K562 (cell line): Measurements from ENCODE around the gene ZFY. TPM values are rescaled to one million over a fixed set of nuclear protein-coding genes. Genes with fewer than 3 reads are reported as not detected.

ENCODE experiments used
- ATAC-seq: fragments of 200-7000 bp; cut with Tn5 transposase; 3 replicates; pipeline ENCODE4 v1.9.1; 2020; ENCODE audit warnings: moderate library complexity
- BruUV-seq: library from RNA; stranded (reverse); fragments of 400-500 nt; replicated peaks from 2 replicates; lab custom pipeline; 2021; lab: Mats Ljungman, UMichigan
- CTCF ChIA-PET: fragments of 300-600 bp; formaldehyde crosslinking; extraction: SDS; loops from one replicate; lab custom pipeline; 2021; ENCODE audit warnings: low intra/inter-chr PET ratio; lab: Yijun Ruan, JAX
- POLR2A ChIA-PET: fragments of 300-600, 350-650 bp; sonication (Branson Sonifier 250); formaldehyde crosslinking; extraction: SDS; loops from one replicate; lab custom pipeline; 2021; ENCODE audit warnings: antibody characterized with exemption, inconsistent platforms; lab: Yijun Ruan, JAX
- DNase-seq, 4 experiments: peaks; one replicate each; pipeline versions ENCODE4 v3.0.0 to v3.0.0-alpha.2; 2011 to 2018; ENCODE audit warnings: low spot score in 3 of 4, mixed read lengths in 3 of 4; ENCODE audit errors: extremely low read depth in 1 of 4
- FAIRE-seq: peaks from 2 replicates; lab custom pipeline; 2011; peaks lifted over from hg19 to GRCh38; lab: Jason Lieb, UNC
- H2AFZ ChIP-seq: 2 replicates; pipeline ENCODE4 v1.6.0; 2011; ENCODE audit warnings: low read depth, low read length, control low read depth, inconsistent platforms
- H3K27ac ChIP-seq: fragments of 200-600 bp; 3 replicates; pipeline ENCODE4 v1.8.0; 2011; ENCODE audit warnings: low read depth, mild to moderate bottlenecking, control low read depth, inconsistent platforms, low read length, moderate library complexity, mixed read lengths; ENCODE audit errors: extremely low read depth
- H3K27me3 ChIP-seq, 2 experiments: fragments of 300-600 bp in 1 of 2; 2 replicates in 1 of 2; 3 replicates in 1 of 2; pipeline versions ENCODE4 v1.6.0 to v1.8.0; 2011; ENCODE audit warnings: inconsistent platforms in 2 of 2, low read length in 2 of 2, mild to moderate bottlenecking in 1 of 2, mixed read lengths in 1 of 2, moderate library complexity in 1 of 2; ENCODE audit not compliant: control insufficient read depth in 2 of 2, insufficient read depth in 2 of 2
- H3K36me3 ChIP-seq: fragments of 300-600 bp; 3 replicates; pipeline ENCODE4 v1.8.0; 2011; ENCODE audit warnings: mild to moderate bottlenecking, low read length, inconsistent platforms; ENCODE audit not compliant: control insufficient read depth, insufficient read depth
- H3K4me1 ChIP-seq, 2 experiments: fragments of 200-600 bp in 1 of 2; replicated peaks in 1 of 2; 2 replicates in 1 of 2; 3 replicates in 1 of 2; pipeline versions ENCODE4 v1.5.1 to v1.8.0; 2011; ENCODE audit warnings: inconsistent platforms in 2 of 2, low read length in 2 of 2, mild to moderate bottlenecking in 1 of 2, mixed read lengths in 1 of 2, moderate library complexity in 1 of 2; ENCODE audit not compliant: control insufficient read depth in 2 of 2, insufficient read depth in 2 of 2
- H3K4me2 ChIP-seq: 2 replicates; pipeline ENCODE4 v1.6.1; 2011; ENCODE audit warnings: low read length, control low read depth, inconsistent platforms, mixed read lengths; ENCODE audit not compliant: insufficient read depth
- H3K4me3 ChIP-seq: fragments of 200-600 bp; sonication (generic), shearing (Covaris generic); 2 replicates; pipeline ENCODE4 v1.5.1; 2016; ENCODE audit warnings: control low read depth, inconsistent platforms
- H3K79me2 ChIP-seq: fragments of 200-600 bp; 3 replicates; pipeline ENCODE4 v1.8.0; 2011; ENCODE audit warnings: low read length, inconsistent platforms; ENCODE audit not compliant: control insufficient read depth, insufficient read depth
- H3K9ac ChIP-seq, 2 experiments: 2 replicates each; pipeline versions ENCODE4 v1.6.0 to v1.6.1; 2011; ENCODE audit warnings: low read depth in 2 of 2, low read length in 2 of 2, control low read depth in 1 of 2, inconsistent platforms in 1 of 2, mild to moderate bottlenecking in 1 of 2, mixed read lengths in 1 of 2; ENCODE audit not compliant: insufficient read depth in 1 of 2
- H3K9me1 ChIP-seq: one replicate; pipeline ENCODE4 v1.6.0; 2011; ENCODE audit warnings: inconsistent platforms, mild to moderate bottlenecking, low read length, moderate library complexity; ENCODE audit not compliant: control insufficient read depth, insufficient read depth
- H3K9me3 ChIP-seq: replicated peaks from 2 replicates; pipeline ENCODE4 v1.5.1; 2011; ENCODE audit warnings: low read depth, low read length, inconsistent platforms; ENCODE audit not compliant: control insufficient read depth, insufficient read depth
- H4K20me1 ChIP-seq: replicated peaks from 2 replicates; pipeline ENCODE4 v1.6.1; 2011; ENCODE audit warnings: low read length, inconsistent platforms, mixed read lengths; ENCODE audit not compliant: control insufficient read depth, insufficient read depth
- ADNP ChIP-seq: fragments of 200-800 bp; sonication (Bioruptor generic); IDR thresholded peaks from 2 replicates; pipeline ENCODE4 v1.6.1; 2016; ENCODE audit warnings: missing genetic modification characterization, missing compliant biosample characterization
- MYNN ChIP-seq, 2 experiments: sonication (generic); formaldehyde crosslinking in 1 of 2; IDR thresholded peaks; 2 replicates each; pipeline versions ENCODE4 v1.5.0 to v1.6.1; 2016 to 2020; ENCODE audit warnings: antibody characterized with exemption in 1 of 2, missing genetic modification reagents in 1 of 2
- SIX5 ChIP-seq, 2 experiments: IDR thresholded peaks; 2 replicates each; pipeline ENCODE4 v1.6.1; 2011; ENCODE audit warnings: low read length in 2 of 2, borderline replicate concordance in 1 of 2, low read depth in 1 of 2, mild to moderate bottlenecking in 1 of 2, moderate library complexity in 1 of 2; ENCODE audit not compliant: insufficient read depth in 1 of 2
- SP2 ChIP-seq: IDR thresholded peaks from 2 replicates; pipeline ENCODE4 v1.6.1; 2011; ENCODE audit warnings: mild to moderate bottlenecking, low read depth, low read length, moderate library complexity; ENCODE audit not compliant: poor library complexity, severe bottlenecking; ENCODE audit errors: extremely low read depth
- YY1 ChIP-seq, 3 experiments: IDR thresholded peaks; 2 replicates each; pipeline ENCODE4 v1.6.1; 2011; ENCODE audit warnings: low read length in 2 of 3, mild to moderate bottlenecking in 2 of 3, moderate library complexity in 2 of 3, borderline replicate concordance in 1 of 3, control low read depth in 1 of 3, low read depth in 1 of 3; ENCODE audit not compliant: insufficient read depth in 3 of 3, insufficient replicate concordance in 2 of 3, control insufficient read depth in 1 of 3, insufficient read length in 1 of 3; ENCODE audit errors: extremely low read depth in 1 of 3
- WGBS: fragments of 100-300 bp; shearing (Covaris generic); methylation state at CpG from one replicate; pipeline ENCODE4 v1.1.6; 2016; ENCODE audit warnings: low coverage, mixed read lengths; ENCODE audit not compliant: insufficient coverage; ENCODE audit errors: missing lambda C conversion rate; 5-methylcytosine and 5-hydroxymethylcytosine counted together
- in situ Hi-C: fragments of 300-500 bp; cut with MboI; formaldehyde crosslinking; loops from 4 replicates; pipeline ENCODE4 v1.15.0; 2018; ENCODE audit warnings: inconsistent platforms, mixed read lengths
- intact Hi-C: fragments of 100-400 bp; cut with micrococcal nuclease; formaldehyde crosslinking; loops from 2 replicates; pipeline ENCODE4 v1.14.2; 2022
- polyA plus RNA-seq, 8 experiments: library from polyadenylated mRNA; depleted of rRNA in 4 of 8; stranded (reverse) in 5 of 8; unstranded in 3 of 8; fragments of >200 nt; fragmentation: Nextera tagmentation in 2 of 8; fragmentation: Illumina TruSeq in 1 of 8; extraction: Ambion mirVana in 2 of 8; extraction: Trizol in 1 of 8; gene quantifications; 2 replicates each; pipeline versions ENCODE4 v1.2.1 to v1.2.3, GENCODE V29; 2011 to 2014; ENCODE audit warnings: inconsistent platforms in 1 of 8, missing spikeins in 1 of 8
- total RNA-seq, 7 experiments: library from RNA; depleted of rRNA in 6 of 7; stranded (reverse); fragments of >200 nt in 6 of 7; fragmentation: Illumina TruSeq in 2 of 7; extraction: Trizol in 2 of 7; gene quantifications; 2 replicates each; pipeline versions ENCODE4 v1.2.1 to v1.2.3, GENCODE V29; 2011 to 2021; ENCODE audit warnings: low replicate concordance in 1 of 7

ZFY gene
- total and polyA plus RNA-seq, 9 of the 15 experiments (the other 6 are each of a cell fraction or from before 2014, with no cell fraction given) = not detected

DNA sequence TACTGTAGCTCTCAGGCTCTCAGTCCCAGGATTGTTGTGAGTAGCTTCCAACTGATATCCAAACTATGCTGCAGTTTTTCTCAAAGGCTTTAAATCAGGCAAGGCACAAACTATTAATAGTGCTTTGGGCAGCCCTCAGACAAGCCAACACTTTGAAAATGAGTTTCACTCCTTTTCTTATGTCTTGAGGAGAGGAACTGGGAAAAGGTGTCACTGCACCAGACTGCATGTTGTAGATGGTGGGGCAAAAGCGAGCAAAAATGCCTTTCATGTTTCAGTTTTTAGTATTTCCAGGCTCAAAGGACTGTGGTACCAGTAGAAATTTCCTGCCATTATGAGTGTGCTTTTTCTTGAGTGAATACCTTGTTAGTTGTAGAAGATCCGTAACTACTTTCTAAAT lies 39.1 kb upstream of the ZFY start:
- DNase-seq (no peak), FAIRE-seq (no peak), ATAC-seq (no peak)
- H3K9me3 ChIP-seq = no peaks in the 10 kb centered on the region
- no peaks in the 10 kb centered on the region for H4K20me1 ChIP-seq
- H3K9ac ChIP-seq = no peak overlapping the region
- H3K27me3 ChIP-seq = no peaks in the 10 kb centered on the region
- H3K27ac ChIP-seq = no peak overlapping the region
- no peaks in the 10 kb centered on the region for H3K79me2 ChIP-seq
- intact Hi-C loops (no loop called here), in situ Hi-C loops (no loop called here)
- no peak overlapping the region for H3K4me3 ChIP-seq
- TF ChIP-seq SP2 = no peak
- no peak for TF ChIP-seq YY1 (IDR thresholded peaks at IDR 0.05; ENCODE audit: borderline replicate concordance in 1 of 3, control insufficient read depth in 1 of 3, extremely low read depth in 1 of 3, insufficient read depth in 3 of 3, insufficient read length in 1 of 3, insufficient replicate concordance in 2 of 3, low read depth in 1 of 3, low read length in 2 of 3)
- TF ChIP-seq SIX5 (IDR thresholded peaks at IDR 0.05; ENCODE audit: borderline replicate concordance in 1 of 2, insufficient read depth in 1 of 2, low read depth in 1 of 2, low read length in 2 of 2) = no peak
- no peak for TF ChIP-seq MYNN (IDR thresholded peaks at IDR 0.05)
- no peak for TF ChIP-seq MYNN (CRISPR knock-in tag; IDR thresholded peaks at IDR 0.05)
- no peak for TF ChIP-seq ADNP (tag)
- no peak overlapping the region for H2AFZ ChIP-seq
- POLR2A ChIA-PET = no interaction called here
- no TSS peak for BruUV-seq
- no peak overlapping the region for H3K4me2 ChIP-seq
- no peaks in the 10 kb centered on the region for H3K36me3 ChIP-seq
- no peaks in the 10 kb centered on the region for H3K9me1 ChIP-seq
- CTCF ChIA-PET = no interaction called here
- no CpG with 5 or more reads among the region's 2 CpGs for WGBS
- H3K4me1 ChIP-seq = no peaks in the 10 kb centered on the region
